ENCODE measurements around the gene ZNF579.

The ZNF579 gene

DNA sequence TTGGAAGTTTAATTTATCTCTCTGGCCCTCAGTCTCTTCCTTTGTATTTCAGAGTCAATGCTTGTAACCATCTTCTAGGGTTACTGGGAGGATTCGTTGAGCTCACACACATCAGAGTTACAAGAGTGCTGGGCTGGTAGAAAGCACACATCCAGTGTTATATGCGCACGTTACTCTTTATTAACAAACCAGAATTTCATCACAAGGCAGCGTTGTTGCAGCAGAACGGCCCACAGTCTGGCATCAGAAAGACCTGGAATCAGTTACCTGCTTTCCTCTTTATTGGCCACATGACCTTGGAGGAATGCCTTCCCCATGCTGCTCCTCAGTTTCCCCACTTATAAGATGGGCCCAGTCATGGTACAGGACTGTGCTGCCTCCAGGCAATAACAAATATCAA, 28.7 kb upstream of the ZNF579 start:
- Histone ChIP-seq H3K27me3 (no peaks in the 10 kb centered on the region), H3K9me3 (no peaks in the 10 kb centered on the region), H3K4me1 (peaks cover 0 to 42% (median 27%) of the 10 kb centered on the region in 4 donors), H3K4me3 (no peak overlapping the region), H3K36me3 (peaks cover 0 to 40% (median 15%) of the 10 kb centered on the region in 3 donors), H3K27ac (no peak overlapping the region)
- DNase-seq = no peak
- intact Hi-C loops (cut with DNase I; ENCODE audit: low total_unique reads) = no loop called here
- TF ChIP-seq, protein P1, sequence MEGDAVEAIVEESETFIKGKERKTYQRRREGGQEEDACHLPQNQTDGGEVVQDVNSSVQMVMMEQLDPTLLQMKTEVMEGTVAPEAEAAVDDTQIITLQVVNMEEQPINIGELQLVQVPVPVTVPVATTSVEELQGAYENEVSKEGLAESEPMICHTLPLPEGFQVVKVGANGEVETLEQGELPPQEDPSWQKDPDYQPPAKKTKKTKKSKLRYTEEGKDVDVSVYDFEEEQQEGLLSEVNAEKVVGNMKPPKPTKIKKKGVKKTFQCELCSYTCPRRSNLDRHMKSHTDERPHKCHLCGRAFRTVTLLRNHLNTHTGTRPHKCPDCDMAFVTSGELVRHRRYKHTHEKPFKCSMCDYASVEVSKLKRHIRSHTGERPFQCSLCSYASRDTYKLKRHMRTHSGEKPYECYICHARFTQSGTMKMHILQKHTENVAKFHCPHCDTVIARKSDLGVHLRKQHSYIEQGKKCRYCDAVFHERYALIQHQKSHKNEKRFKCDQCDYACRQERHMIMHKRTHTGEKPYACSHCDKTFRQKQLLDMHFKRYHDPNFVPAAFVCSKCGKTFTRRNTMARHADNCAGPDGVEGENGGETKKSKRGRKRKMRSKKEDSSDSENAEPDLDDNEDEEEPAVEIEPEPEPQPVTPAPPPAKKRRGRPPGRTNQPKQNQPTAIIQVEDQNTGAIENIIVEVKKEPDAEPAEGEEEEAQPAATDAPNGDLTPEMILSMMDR (IDR thresholded peaks at IDR 0.05) = no peak

DNA sequence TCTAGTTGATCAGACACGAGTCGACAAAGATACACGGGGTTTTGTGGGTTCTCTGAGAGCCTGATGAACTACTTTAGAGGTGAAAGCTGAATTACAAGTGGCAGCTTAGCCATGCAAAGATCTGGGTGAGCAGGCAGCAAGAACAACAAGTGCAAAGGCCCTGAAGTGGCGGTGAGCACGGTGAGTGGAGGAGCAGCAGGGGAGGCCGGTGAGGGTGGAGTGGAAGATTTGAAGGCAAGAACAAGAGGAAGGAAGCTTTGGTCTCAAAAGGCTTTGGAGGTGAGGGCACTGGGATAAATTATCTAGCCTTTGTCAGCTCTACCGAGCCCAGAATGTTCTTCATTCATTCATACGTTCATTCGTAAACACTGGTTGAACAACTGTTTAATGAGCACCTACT, 26.2 kb upstream of the ZNF579 start:
- Histone ChIP-seq H3K4me1 (peaks cover 0 to 46% (median 32%) of the 10 kb centered on the region in 4 donors), H3K4me3 (peak overlapping the region in 1 of 2 donors; percentile 96), H3K9me3 (no peaks in the 10 kb centered on the region), H3K27me3 (no peaks in the 10 kb centered on the region), H3K27ac (peak overlapping the region; percentile 95), H3K36me3 (peaks cover 0 to 38% (median 7%) of the 10 kb centered on the region in 3 donors)
- DNase-seq = no peak
- intact Hi-C loops (cut with DNase I; ENCODE audit: low total_unique reads) = loop anchor here (2.0 kb wide), 1 partner anchor 90 kb away; no protein-coding TSS in a partner anchor
- TF ChIP-seq, protein P1 (IDR thresholded peaks at IDR 0.05) = no peak

DNA sequence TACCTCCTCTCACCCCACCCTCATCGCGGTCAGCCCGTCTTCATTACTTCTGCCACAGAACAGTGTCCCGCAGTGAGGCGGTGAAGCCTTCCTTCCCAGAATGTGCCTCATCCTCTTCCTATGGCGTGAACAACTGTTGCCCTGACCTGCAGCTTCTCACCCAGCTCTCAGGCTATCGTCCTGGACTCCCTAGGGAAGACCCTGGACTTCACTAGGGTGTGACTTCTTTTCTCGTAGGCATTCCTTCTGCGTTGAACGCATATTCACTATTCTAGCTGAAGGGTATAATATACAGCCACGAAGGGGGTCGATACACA, 25.8 kb upstream of the ZNF579 start:
- DNase-seq = no peak
- TF ChIP-seq, protein P1 (IDR thresholded peaks at IDR 0.05) = no peak
- peaks cover 0 to 47% (median 30%) of the 10 kb centered on the region in 4 donors for H3K4me1 ChIP-seq
- peak overlapping the region; percentile 92 to 96 for H3K4me3 ChIP-seq
- intact Hi-C loops (cut with DNase I; ENCODE audit: low total_unique reads) = loop anchor here (2.0 kb wide), 1 partner anchor 90 kb away; no protein-coding TSS in a partner anchor
- H3K27ac ChIP-seq = peak overlapping the region; percentile 95
- H3K36me3 ChIP-seq = peaks cover 0 to 38% (median 7%) of the 10 kb centered on the region in 3 donors
- no peaks in the 10 kb centered on the region for H3K27me3 ChIP-seq
- no peaks in the 10 kb centered on the region for H3K9me3 ChIP-seq

DNA sequence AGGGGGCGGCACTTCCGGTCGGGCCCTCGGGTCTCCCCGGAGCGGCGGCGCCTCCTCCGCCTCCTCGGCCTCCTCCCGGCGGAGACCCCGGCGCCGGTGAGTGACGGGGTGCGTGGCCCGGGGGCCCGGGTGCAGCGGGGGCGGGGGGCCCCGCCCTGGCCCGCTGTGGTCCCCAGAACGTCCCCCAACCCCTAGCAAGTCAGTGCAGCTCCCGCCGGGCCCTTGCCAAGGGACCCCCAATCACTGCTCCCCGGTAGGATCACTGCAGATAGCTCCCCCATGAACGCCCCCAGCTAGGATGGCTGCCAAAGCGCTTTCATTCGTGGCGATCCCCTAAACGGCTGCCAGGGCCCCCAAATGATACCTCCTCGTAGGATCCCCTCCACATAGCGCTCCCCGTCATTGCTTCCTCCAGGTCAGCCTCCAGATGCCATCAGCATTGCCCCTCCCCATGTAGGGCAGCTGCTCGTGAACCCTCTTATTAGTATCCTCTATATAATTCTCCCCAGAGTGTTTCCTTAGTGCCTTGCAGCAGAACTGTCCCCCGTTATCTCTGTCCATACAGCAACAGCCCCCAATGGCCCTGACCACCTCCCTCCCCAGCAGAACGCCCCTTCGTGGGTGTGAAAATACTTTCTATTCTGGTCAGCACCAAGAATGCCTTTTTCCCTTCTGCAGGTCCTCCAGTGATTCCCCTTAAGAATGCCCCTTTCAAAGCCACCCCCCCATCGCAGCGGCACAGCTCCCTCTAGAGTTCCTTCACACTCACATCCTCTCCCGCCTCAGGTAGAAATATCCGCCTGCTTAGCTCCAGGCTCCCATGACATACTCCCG, 25.2 kb upstream of the ZNF579 start, which contains the start of gene ZNF865:
Gene ZNF865, plus strand, starts transcription at position 11 of the 834 bp plus-strand sequence. CDS start 7,972 bp downstream, outside the sequence.
- TF ChIP-seq, protein P1 (IDR thresholded peaks at IDR 0.05) = peak; percentile 49 to 55
- H3K4me3 ChIP-seq = peak within 1 kb of the TSS; percentile 92 to 96
- H3K4me1 ChIP-seq = peaks cover 3 to 49% (median 32%) of the 10 kb centered on the region in 4 donors
- peaks cover 0 to 33% (median 7%) of the 10 kb centered on the region in 3 donors for H3K36me3 ChIP-seq
- no peaks in the 10 kb centered on the region for H3K27me3 ChIP-seq
- DNase-seq = peak; percentile 67 to 85
- intact Hi-C loops (cut with DNase I; ENCODE audit: low total_unique reads) = loop anchor here (2.0 kb wide), 1 partner anchor 89 kb away; no protein-coding TSS in a partner anchor
- H3K9me3 ChIP-seq = no peaks in the 10 kb centered on the region
- peak within 1 kb of the TSS; percentile 95 for H3K27ac ChIP-seq

DNA sequence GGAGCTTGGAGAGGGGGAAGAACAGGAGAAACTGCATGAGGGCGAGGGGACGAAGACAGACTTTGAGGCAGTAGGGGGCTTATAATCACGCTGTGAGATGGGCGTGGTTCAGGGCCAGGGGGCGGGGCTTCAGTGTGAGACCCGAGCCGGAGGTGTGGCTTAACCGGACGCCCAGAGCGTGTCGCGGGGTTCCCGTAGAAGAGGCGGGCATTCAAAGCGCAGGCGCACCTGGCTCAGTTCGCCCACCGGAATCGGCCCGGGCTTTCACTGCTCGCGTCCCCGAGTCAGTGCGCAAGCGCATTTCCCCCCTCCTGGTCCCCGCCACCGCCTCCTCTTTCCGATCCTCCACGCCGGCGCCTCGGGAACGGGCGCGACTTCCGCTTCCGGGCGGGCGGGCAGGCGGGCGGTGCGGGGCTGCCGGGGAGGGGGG, 24.6 kb upstream of the ZNF579 start:
- peak; percentile 95 to 98 for DNase-seq
- Histone ChIP-seq H3K4me3 (peak overlapping the region; percentile 92 to 96), H3K9me3 (no peaks in the 10 kb centered on the region), H3K36me3 (peaks cover 0 to 27% (median 2%) of the 10 kb centered on the region in 3 donors), H3K4me1 (peaks cover 3 to 53% (median 34%) of the 10 kb centered on the region in 4 donors), H3K27me3 (no peaks in the 10 kb centered on the region), H3K27ac (peak overlapping the region; percentile 95)
- TF ChIP-seq, protein P1 (IDR thresholded peaks at IDR 0.05) = peak in 1 of 2 experiments; percentile 16
- intact Hi-C loops (cut with DNase I; ENCODE audit: low total_unique reads) = no loop called here

Data from tibial artery (tissue), 4 donors.